KMS-11 (cell line): Measurements from ENCODE around the gene PYGL.

Source experiments
- H2AFZ ChIP-seq: fragments of 200-600 bp; sonication (generic); 2 replicates; pipeline ENCODE4 v1.6.1; 2016; ENCODE audit warnings: antibody characterized with exemption, mixed run types, low read depth
- H3K27ac ChIP-seq: fragments of 200-600 bp; sonication (generic); 2 replicates; pipeline ENCODE4 v1.6.1; 2016; ENCODE audit warnings: mild to moderate bottlenecking, mixed run types
- H3K27me3 ChIP-seq: fragments of 200-600 bp; sonication (generic); 2 replicates; pipeline ENCODE4 v1.6.1; 2017; ENCODE audit warnings: mild to moderate bottlenecking, low read depth, mixed run types, moderate library complexity; ENCODE audit not compliant: insufficient read depth
- H3K36me3 ChIP-seq: fragments of 200-600 bp; sonication (generic); 2 replicates; pipeline ENCODE4 v1.6.1; 2017; ENCODE audit warnings: mild to moderate bottlenecking, mixed run types; ENCODE audit not compliant: insufficient read depth
- H3K4me1 ChIP-seq: fragments of 200-600 bp; sonication (generic); 2 replicates; pipeline ENCODE4 v1.6.1; 2016; ENCODE audit warnings: mild to moderate bottlenecking, low read depth, mixed run types; ENCODE audit not compliant: poor library complexity, severe bottlenecking
- H3K4me2 ChIP-seq: fragments of 200-600 bp; sonication (generic); 2 replicates; pipeline ENCODE4 v1.7.0; 2016; ENCODE audit warnings: mild to moderate bottlenecking, mixed run types
- H3K4me3 ChIP-seq: fragments of 200-600 bp; sonication (generic); IDR thresholded peaks from 2 replicates; pipeline ENCODE4 v1.6.1; 2017; ENCODE audit warnings: low read depth, low read length, mixed read lengths; ENCODE audit not compliant: insufficient read depth
- H3K79me2 ChIP-seq: fragments of 200-600 bp; sonication (generic); 2 replicates; pipeline ENCODE4 v1.6.1; 2016; ENCODE audit warnings: low read depth, mixed run types; ENCODE audit not compliant: insufficient read depth
- H3K9ac ChIP-seq: fragments of 200-600 bp; sonication (generic); 2 replicates; pipeline ENCODE4 v1.6.1; 2016; ENCODE audit warnings: mild to moderate bottlenecking, mixed run types
- H4K20me1 ChIP-seq: fragments of 200-600 bp; sonication (generic); 2 replicates; pipeline ENCODE4 v1.6.1; 2016; ENCODE audit warnings: mild to moderate bottlenecking, mixed run types; ENCODE audit not compliant: insufficient read depth
- TF ChIP-seq, protein P1 (sequence below): fragments of 200-600 bp; sonication (generic); conservative IDR thresholded peaks from 2 replicates; pipeline ENCODE4 v1.6.1; 2017; ENCODE audit warnings: low read depth, mild to moderate bottlenecking, antibody characterized with exemption, low read length, moderate library complexity, mixed read lengths

Gene PYGL

DNA sequence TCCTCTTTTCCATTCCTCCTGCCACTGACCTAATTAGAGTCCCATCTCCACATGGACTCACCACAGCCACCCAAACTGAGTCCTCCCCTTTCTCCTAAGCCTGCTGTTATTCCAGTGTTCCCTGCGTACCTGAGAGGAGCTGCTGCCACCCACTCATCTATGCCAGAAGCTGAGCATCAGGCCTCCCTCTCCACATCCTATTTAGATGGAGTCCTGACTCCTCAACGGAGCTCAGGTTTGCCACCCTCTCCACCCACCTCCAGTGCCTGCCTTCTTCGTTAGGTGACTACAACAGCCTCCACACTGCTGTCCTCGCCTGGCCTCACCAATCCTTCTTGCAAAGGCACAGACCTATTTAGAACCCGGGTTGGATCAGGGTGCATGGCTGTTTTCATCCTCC, 87.6 kb downstream of the PYGL start:
- H3K27ac ChIP-seq, result no peak overlapping the region
- no peaks in the 10 kb centered on the region for H3K79me2 ChIP-seq
- H2AFZ ChIP-seq, result no peak overlapping the region
- TF ChIP-seq, protein P1, sequence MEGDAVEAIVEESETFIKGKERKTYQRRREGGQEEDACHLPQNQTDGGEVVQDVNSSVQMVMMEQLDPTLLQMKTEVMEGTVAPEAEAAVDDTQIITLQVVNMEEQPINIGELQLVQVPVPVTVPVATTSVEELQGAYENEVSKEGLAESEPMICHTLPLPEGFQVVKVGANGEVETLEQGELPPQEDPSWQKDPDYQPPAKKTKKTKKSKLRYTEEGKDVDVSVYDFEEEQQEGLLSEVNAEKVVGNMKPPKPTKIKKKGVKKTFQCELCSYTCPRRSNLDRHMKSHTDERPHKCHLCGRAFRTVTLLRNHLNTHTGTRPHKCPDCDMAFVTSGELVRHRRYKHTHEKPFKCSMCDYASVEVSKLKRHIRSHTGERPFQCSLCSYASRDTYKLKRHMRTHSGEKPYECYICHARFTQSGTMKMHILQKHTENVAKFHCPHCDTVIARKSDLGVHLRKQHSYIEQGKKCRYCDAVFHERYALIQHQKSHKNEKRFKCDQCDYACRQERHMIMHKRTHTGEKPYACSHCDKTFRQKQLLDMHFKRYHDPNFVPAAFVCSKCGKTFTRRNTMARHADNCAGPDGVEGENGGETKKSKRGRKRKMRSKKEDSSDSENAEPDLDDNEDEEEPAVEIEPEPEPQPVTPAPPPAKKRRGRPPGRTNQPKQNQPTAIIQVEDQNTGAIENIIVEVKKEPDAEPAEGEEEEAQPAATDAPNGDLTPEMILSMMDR, result no peak
- no peak overlapping the region for H3K4me3 ChIP-seq
- no peaks in the 10 kb centered on the region for H4K20me1 ChIP-seq
- no peak overlapping the region for H3K4me2 ChIP-seq
- H3K9ac ChIP-seq, result no peak overlapping the region
- H3K4me1 ChIP-seq, result no peaks in the 10 kb centered on the region
- H3K27me3 ChIP-seq, result no peaks in the 10 kb centered on the region
- no peaks in the 10 kb centered on the region for H3K36me3 ChIP-seq

DNA sequence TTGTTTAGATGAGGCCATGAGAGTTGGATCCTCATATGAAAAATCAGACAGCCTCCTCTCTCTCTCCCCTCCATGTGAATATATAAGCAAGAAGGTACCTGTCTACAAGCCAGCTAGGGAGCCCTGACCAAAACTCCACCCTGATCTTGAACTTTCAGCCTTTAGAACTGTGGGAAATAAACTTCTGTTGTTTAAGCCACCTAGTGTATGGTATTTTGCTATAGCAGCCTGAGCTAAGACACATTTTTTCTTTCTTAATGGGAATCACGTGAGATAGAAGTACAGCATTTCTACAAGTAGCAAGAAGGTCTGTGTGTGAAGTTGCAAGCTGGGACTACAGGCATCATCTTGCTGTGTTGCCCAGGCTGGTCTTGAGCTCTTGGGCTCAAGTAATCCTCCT, 88.7 kb downstream of the PYGL start:
- no peak overlapping the region for H3K4me2 ChIP-seq
- H3K36me3 ChIP-seq, result no peaks in the 10 kb centered on the region
- no peak overlapping the region for H3K27ac ChIP-seq
- no peaks in the 10 kb centered on the region for H4K20me1 ChIP-seq
- no peak overlapping the region for H3K4me3 ChIP-seq
- H3K4me1 ChIP-seq, result no peaks in the 10 kb centered on the region
- TF ChIP-seq, protein P1, result no peak
- no peak overlapping the region for H2AFZ ChIP-seq
- no peaks in the 10 kb centered on the region for H3K27me3 ChIP-seq
- no peaks in the 10 kb centered on the region for H3K79me2 ChIP-seq
- no peak overlapping the region for H3K9ac ChIP-seq
